HG02759 (cell line): ENCODE results near the gene PEAK1.
"Not testable (repeated sequence)": the region's sequence is repeated elsewhere in the genome, so short reads cannot be mapped to it uniquely, and the experiment has no call there.

ENCODE experiments used
- ATAC-seq: cut with Tn5 transposase; IDR thresholded peaks from one replicate; pipeline ENCODE4 v1.9.1; 2021; ENCODE audit warnings: mild to moderate bottlenecking, moderate library complexity; ENCODE audit not compliant: unreplicated experiment

Gene PEAK1

GRCh38 chr15:77181305-77182074 lies 238.4 kb downstream of the PEAK1 start:
- ATAC-seq: peak; percentile 58

DNA sequence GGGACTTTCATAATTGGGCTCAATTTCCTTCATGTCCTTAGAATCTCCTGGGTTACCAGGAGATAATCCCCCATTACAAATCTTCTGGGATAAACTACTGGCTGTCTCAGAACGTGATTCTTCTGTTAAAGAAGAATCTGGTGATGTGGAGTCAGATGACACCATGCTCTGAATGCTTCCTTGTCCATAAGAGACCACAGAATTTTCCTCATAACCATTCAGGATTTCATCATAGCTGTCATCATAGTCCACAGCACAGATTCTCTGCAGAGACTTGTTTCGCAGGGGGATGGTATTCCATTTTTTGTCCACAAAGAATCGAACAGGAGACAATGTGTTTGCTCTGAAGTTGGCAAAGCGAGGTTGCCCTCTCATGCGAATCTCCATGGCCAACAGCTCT lies 239.1 kb downstream of the PEAK1 start:
- ATAC-seq: no peak

DNA sequence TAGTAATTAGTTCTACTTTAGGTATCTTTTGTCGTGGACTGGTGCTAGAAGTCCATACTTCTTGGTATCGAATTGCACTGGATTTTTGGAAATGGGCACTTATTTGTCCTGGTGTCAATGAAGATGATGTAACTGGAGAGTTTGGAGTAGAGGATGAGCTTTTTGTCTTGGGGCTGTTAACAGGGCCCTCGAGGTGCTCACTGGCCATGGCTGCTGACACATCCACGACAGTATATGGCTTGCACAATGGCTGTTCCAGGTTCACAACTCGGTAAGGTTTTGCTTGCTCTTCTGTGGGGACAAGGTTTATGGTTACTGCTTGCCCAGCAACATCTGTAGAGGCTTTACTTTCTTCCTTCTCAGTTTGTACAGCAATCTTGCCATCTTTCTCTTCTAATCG lies 239.6 kb downstream of the PEAK1 start:
- ATAC-seq: no peak

- ATAC-seq: no peak
These were observed 240.3 kb downstream of the PEAK1 start for GRCh38 chr15:77179541-77179998.

DNA sequence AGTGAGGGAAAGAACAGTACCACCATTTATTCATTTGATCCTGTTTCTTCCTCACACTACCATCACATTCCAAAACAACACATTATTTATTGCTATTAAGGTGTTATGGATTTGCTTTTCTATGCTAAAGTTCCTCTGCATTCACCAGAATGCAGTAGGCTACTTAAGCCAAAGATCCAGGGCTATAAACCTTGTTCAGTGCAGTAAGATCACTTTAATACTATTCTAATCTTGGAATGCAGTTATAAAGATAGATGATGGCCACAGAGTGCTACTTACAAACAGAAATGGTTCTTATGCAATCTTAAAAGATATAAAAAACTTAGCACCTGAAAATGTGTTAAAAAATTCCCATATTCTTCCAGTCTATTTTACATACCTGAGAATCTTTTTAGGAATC lies 241.5 kb downstream of the PEAK1 start:
- no peak for ATAC-seq

DNA sequence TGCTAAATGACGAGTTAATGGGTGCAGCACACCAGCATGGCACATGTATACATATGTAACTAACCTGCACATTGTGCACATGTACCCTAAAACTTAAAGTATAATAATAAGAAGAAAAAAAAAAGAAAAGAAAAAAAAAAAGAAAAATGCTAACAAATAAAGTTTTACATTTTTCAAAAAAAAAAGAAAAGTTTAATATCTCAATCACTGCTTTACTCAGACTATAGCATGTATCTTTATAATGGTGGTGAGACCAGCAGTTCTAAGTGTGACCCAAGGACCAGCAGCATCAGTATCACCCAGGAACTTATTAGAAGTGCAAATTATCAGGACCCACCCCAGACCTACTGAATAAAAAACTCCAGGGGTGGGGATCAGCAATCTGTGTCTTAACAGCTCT lies 243.8 kb downstream of the PEAK1 start:
- not testable (repeated sequence) for ATAC-seq

DNA sequence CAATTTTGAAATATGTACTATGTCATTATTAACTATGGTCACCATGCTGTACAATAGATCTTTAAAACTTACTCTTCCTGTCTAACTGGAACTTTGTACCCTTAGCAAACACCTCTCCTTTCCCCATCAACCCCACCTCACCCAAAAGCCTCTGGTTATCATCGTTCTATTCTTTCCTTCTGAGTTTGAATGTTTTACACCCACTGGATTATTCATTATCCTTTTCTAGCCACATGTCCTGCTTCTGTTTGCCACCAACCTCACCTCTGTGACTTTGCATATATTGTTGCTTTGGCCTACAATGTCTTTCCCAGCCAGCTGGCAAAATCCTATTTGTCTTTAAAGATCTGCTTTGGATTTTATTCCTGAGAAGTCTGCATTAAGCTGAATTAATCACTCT lies 246.4 kb downstream of the PEAK1 start:
- ATAC-seq: no peak

- no peak for ATAC-seq
These were observed 248.5 kb downstream of the PEAK1 start for GRCh38 chr15:77171221-77171967.

GRCh38 chr15:77168616-77169015 lies 251.3 kb downstream of the PEAK1 start:
- no peak for ATAC-seq

DNA sequence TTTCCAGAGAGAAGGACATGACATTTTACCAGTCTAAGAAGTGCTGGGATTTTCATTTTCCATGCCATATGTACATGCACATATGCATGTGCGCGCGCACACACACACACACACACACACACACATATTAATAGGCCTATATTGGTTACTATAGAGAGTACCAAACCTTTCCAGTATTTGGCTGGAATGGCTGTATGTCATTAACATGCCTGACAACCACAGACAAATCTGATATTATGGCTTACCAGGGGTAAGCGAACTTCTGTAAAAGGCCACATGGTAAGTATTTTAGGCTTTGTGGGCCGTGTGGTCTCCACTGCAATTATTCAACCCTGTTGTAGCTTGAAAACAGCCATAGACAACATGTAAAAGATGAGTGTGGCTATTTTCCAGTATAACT lies 251.8 kb downstream of the PEAK1 start:
- no peak for ATAC-seq

- ATAC-seq: no peak
These were observed 252.5 kb downstream of the PEAK1 start for GRCh38 chr15:77167406-77167805.

- ATAC-seq: no peak
These were observed 256.0 kb downstream of the PEAK1 start for GRCh38 chr15:77163781-77164384.

- no peak for ATAC-seq
These were observed 256.9 kb downstream of the PEAK1 start for GRCh38 chr15:77162872-77163633.

DNA sequence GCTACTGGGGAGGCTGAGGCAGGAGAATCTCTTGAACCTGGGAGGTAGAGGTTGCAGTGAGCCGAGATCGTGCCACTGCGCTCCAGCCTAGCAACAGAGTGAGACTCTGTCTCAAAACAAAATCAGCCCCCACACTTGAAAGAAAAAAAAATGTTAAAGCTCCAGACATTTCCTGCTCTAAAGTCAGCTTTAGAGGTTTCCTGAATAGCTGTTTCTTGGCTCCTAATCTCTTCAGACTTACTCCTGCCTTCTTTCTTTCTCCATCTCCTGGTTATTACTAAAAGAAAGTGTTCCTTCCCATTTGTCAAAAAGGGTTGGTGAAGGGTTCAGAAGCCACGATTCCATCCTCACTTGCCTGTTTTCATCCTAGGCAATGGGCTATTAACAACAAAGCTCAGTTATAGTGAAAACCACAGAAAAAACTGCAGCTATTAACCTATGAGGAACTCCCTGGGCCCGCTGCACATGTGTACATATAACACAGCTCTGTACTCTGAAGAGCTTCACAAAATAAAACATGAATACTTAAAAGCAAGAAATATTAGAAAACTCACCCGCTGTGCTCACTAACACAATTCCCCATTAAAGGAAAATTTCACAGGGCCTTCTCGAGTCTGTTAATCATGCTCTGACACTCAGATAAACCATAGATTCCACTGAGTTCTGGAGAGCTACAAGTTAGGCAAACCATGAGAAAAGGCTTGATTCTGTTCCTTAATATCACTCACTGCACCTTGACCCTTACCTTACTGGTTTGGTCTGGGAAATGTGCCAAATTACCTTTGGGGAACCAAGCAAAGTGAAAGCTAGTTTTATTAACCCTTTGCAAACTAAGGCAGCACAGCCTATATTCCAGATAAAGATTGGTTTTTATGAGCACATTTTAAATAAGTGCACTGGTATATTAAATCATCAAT lies 259.1 kb downstream of the PEAK1 start:
- no peak for ATAC-seq

DNA sequence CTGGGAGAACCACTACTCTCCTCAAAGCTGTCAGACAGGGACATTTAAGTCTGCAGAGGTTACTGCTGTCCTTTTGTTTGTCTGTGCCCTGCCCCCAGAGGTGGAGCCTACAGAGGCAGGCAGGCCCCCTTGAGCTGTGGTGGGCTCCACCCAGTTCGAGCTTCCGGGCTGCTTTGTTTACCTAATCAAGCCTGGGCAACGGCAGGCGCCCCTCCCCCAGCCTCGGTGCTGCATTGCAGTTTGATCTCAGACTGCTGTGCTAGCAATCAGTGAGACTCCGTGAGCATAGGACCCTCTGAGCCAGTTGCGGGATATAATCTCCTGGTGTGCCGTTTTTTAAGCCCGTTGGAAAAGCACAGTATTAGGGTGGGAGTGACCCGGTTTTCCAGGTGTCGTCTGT lies 263.9 kb downstream of the PEAK1 start:
- ATAC-seq: not testable (repeated sequence)

DNA sequence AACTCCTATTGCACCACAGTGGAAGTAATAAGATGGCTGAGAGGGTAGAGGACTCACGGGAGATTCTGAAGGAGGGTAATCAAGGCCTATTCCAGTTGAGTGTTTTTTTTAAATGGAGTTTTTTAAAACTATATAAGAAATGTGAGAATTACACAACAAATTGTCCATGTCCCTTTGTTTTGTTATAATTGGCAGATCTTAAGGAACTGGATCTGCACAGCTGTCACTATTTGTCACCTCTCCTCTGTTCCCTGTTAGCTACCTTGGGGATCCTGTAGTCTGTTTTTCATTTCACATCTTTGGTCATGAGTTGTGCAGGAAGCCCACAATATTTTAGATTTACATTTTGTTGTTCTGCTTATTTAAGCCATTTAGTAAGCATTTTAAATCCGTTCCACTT lies 271.7 kb downstream of the PEAK1 start:
- ATAC-seq: no peak

GRCh38 chr15:77145370-77145769 lies 274.5 kb downstream of the PEAK1 start:
- no peak for ATAC-seq

GRCh38 chr15:77144492-77145070 lies 275.3 kb downstream of the PEAK1 start:
- ATAC-seq: no peak

GRCh38 chr15:77144026-77144425 lies 275.9 kb downstream of the PEAK1 start:
- ATAC-seq: no peak

DNA sequence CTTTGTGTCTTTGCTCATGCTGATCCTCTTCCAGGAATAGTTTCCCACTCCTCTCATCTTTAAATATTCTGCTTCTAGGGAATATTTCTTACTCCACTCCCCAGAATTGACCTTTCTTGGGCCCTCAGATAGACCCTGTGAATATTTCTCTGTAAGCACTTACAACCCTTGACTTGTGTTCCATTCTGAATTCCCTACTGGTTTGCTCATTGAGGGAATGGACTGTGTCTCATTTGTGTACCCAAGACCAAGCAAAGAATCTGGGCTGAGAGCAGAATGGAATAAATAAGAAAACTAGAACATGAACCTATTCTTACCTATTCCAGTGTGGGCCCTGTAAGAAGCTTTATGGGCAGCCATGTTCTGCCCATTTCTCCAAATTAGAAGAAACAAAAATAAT lies 276.3 kb downstream of the PEAK1 start:
- ATAC-seq: no peak
